ENCODE results near the gene ANKRD24.
A peak's percentile ranks its signal among the peaks of the same experiment; 100 is the strongest.

Gene ANKRD24

DNA sequence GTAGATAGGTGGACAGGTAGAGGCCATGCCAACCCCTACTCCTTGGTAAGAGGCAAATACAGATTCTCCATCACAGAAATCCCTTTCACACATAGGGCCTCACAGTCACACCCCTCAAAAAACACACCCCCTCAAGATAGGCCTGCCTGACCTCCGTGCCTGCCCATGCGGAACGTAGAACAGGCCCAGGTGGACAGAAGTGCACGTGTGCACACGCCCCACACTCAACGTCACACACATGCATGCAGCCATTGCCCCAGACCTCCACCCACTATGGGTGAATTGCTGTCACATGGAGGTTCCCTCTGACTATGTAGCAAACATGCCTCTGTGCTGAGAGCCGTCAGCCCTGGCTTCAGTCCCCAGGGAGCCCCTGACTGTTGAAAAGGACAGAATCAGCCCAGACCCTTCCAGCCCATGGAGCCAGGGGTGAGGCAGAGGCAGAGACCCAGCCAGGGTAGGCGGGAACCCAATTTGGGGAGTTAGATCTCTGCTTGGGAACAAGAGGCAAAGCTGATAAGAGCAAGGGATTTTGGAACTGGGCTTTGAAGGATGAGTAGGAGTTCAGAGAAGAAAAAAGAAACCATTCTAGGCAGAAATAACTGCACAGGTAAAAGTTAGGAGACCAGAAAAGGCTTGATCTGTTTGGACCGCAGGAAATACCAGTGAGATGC, 3.1 kb downstream of the ANKRD24 start:
- Histone ChIP-seq H3K27ac (ENCODE audit: low read depth, low read length) (no peak overlapping the region), H4K8ac (ENCODE audit: low read depth, low read length) (no peak overlapping the region), H3K36me3 (ENCODE audit: control insufficient read depth in 1 of 2, insufficient read depth in 2 of 2, low read length in 2 of 2) (peaks cover 3 to 4% of the 10 kb centered on the region in 2 experiments), H3K79me1 (ENCODE audit: low read length) (peaks cover 7% of the 10 kb centered on the region), H3K79me2 (ENCODE audit: control insufficient read depth, insufficient read depth, low read length, poor library complexity) (peaks cover 5% of the 10 kb centered on the region), H3K4ac (ENCODE audit: low read depth, low read length) (no peak overlapping the region), H3K9me3 (ENCODE audit: insufficient read depth, low read depth, low read length) (peaks cover 2% of the 10 kb centered on the region), H2BK120ac (ENCODE audit: insufficient read depth, low read length, poor library complexity) (no peak overlapping the region), H2BK12ac (ENCODE audit: low read length) (no peak overlapping the region), H3K4me2 (ENCODE audit: low read length) (no peak overlapping the region), H3K27me3 (ENCODE audit: insufficient read depth, low read length) (no peaks in the 10 kb centered on the region), H3K18ac (ENCODE audit: low read length) (no peak overlapping the region), H2BK5ac (ENCODE audit: low read depth, low read length, poor library complexity) (no peak overlapping the region), H4K12ac (ENCODE audit: low read depth, low read length) (no peak overlapping the region), H3K14ac (ENCODE audit: low read length) (no peak overlapping the region), H3K23ac (ENCODE audit: low read length) (no peak overlapping the region), H3K9ac (ENCODE audit: low read length) (peak overlapping the region; percentile 50), H3K4me3 (ENCODE audit: low read depth, low read length) (peak overlapping the region; percentile 43), H2AK5ac (ENCODE audit: low read length) (no peak overlapping the region), H4K91ac (ENCODE audit: low read depth, low read length) (no peak overlapping the region), H3K4me1 (ENCODE audit: control insufficient read depth in 1 of 2, insufficient read depth in 2 of 2, low read length in 2 of 2) (peaks cover 0 to 6% of the 10 kb centered on the region in 2 experiments), H2AFZ (ENCODE audit: insufficient read depth, low read length, poor library complexity) (no peak overlapping the region)
- WGBS (ENCODE audit: extremely low coverage, insufficient coverage, insufficient read length), result no CpG with 5 or more reads among the region's 9 CpGs
- no peak for DNase-seq

- Histone ChIP-seq H3K27me3 (ENCODE audit: insufficient read depth, low read length) (no peaks in the 10 kb centered on the region), H3K79me1 (ENCODE audit: low read length) (peaks cover 7% of the 10 kb centered on the region), H3K79me2 (ENCODE audit: control insufficient read depth, insufficient read depth, low read length, poor library complexity) (peaks cover 5% of the 10 kb centered on the region), H3K4me2 (ENCODE audit: low read length) (no peak overlapping the region), H4K12ac (ENCODE audit: low read depth, low read length) (no peak overlapping the region), H2BK12ac (ENCODE audit: low read length) (no peak overlapping the region), H2BK120ac (ENCODE audit: insufficient read depth, low read length, poor library complexity) (no peak overlapping the region), H3K14ac (ENCODE audit: low read length) (no peak overlapping the region), H3K23ac (ENCODE audit: low read length) (no peak overlapping the region), H4K8ac (ENCODE audit: low read depth, low read length) (peak overlapping the region; percentile 32), H3K27ac (ENCODE audit: low read depth, low read length) (no peak overlapping the region), H3K4me1 (ENCODE audit: control insufficient read depth in 1 of 2, insufficient read depth in 2 of 2, low read length in 2 of 2) (peaks cover 0 to 6% of the 10 kb centered on the region in 2 experiments), H2AK5ac (ENCODE audit: low read length) (no peak overlapping the region), H4K91ac (ENCODE audit: low read depth, low read length) (peak overlapping the region; percentile 29), H3K9me3 (ENCODE audit: insufficient read depth, low read depth, low read length) (peaks cover 2% of the 10 kb centered on the region), H3K36me3 (ENCODE audit: control insufficient read depth in 1 of 2, insufficient read depth in 2 of 2, low read length in 2 of 2) (no peaks in the 10 kb centered on the region), H2AFZ (ENCODE audit: insufficient read depth, low read length, poor library complexity) (no peak overlapping the region), H2BK5ac (ENCODE audit: low read depth, low read length, poor library complexity) (no peak overlapping the region), H3K9ac (ENCODE audit: low read length) (no peak overlapping the region), H3K4ac (ENCODE audit: low read depth, low read length) (no peak overlapping the region), H3K4me3 (ENCODE audit: low read depth, low read length) (no peak overlapping the region), H3K18ac (ENCODE audit: low read length) (no peak overlapping the region)
- no CpG with 5 or more reads among the region's 22 CpGs for WGBS (ENCODE audit: extremely low coverage, insufficient coverage, insufficient read length)
- peak; percentile 46 to 82 for DNase-seq
Measured at GRCh38 chr19:4186087-4186993, 3.9 kb downstream of the ANKRD24 start.

- Histone ChIP-seq H4K91ac (ENCODE audit: low read depth, low read length) (no peak overlapping the region), H3K79me1 (ENCODE audit: low read length) (no peaks in the 10 kb centered on the region), H3K4me2 (ENCODE audit: low read length) (no peak overlapping the region), H3K27ac (ENCODE audit: low read depth, low read length) (no peak overlapping the region), H2BK120ac (ENCODE audit: insufficient read depth, low read length, poor library complexity) (no peak overlapping the region), H3K9ac (ENCODE audit: low read length) (no peak overlapping the region), H3K4me1 (ENCODE audit: control insufficient read depth in 1 of 2, insufficient read depth in 2 of 2, low read length in 2 of 2) (peaks cover 0 to 2% of the 10 kb centered on the region in 2 experiments), H3K4me3 (ENCODE audit: low read depth, low read length) (no peak overlapping the region), H3K23ac (ENCODE audit: low read length) (no peak overlapping the region), H3K18ac (ENCODE audit: low read length) (no peak overlapping the region), H4K8ac (ENCODE audit: low read depth, low read length) (no peak overlapping the region), H3K4ac (ENCODE audit: low read depth, low read length) (no peak overlapping the region), H4K12ac (ENCODE audit: low read depth, low read length) (no peak overlapping the region), H2BK12ac (ENCODE audit: low read length) (no peak overlapping the region), H2AFZ (ENCODE audit: insufficient read depth, low read length, poor library complexity) (no peak overlapping the region), H3K27me3 (ENCODE audit: insufficient read depth, low read length) (no peaks in the 10 kb centered on the region), H3K79me2 (ENCODE audit: control insufficient read depth, insufficient read depth, low read length, poor library complexity) (no peaks in the 10 kb centered on the region), H3K9me3 (ENCODE audit: insufficient read depth, low read depth, low read length) (peaks cover 2% of the 10 kb centered on the region), H3K14ac (ENCODE audit: low read length) (no peak overlapping the region), H2BK5ac (ENCODE audit: low read depth, low read length, poor library complexity) (no peak overlapping the region), H2AK5ac (ENCODE audit: low read length) (no peak overlapping the region), H3K36me3 (ENCODE audit: control insufficient read depth in 1 of 2, insufficient read depth in 2 of 2, low read length in 2 of 2) (no peaks in the 10 kb centered on the region)
- WGBS (ENCODE audit: extremely low coverage, insufficient coverage, insufficient read length), result no CpG with 5 or more reads among the region's 10 CpGs
- DNase-seq, result no peak
Measured at GRCh38 chr19:4187313-4188122, 5.0 kb downstream of the ANKRD24 start.

- Histone ChIP-seq H3K27ac (ENCODE audit: low read depth, low read length) (no peak overlapping the region), H3K4ac (ENCODE audit: low read depth, low read length) (no peak overlapping the region), H3K79me2 (ENCODE audit: control insufficient read depth, insufficient read depth, low read length, poor library complexity) (no peaks in the 10 kb centered on the region), H3K36me3 (ENCODE audit: control insufficient read depth in 1 of 2, insufficient read depth in 2 of 2, low read length in 2 of 2) (no peaks in the 10 kb centered on the region), H2BK12ac (ENCODE audit: low read length) (no peak overlapping the region), H3K23ac (ENCODE audit: low read length) (no peak overlapping the region), H3K79me1 (ENCODE audit: low read length) (no peaks in the 10 kb centered on the region), H3K9me3 (ENCODE audit: insufficient read depth, low read depth, low read length) (peaks cover 2% of the 10 kb centered on the region), H3K4me1 (ENCODE audit: control insufficient read depth in 1 of 2, insufficient read depth in 2 of 2, low read length in 2 of 2) (no peaks in the 10 kb centered on the region), H3K9ac (ENCODE audit: low read length) (no peak overlapping the region), H4K12ac (ENCODE audit: low read depth, low read length) (no peak overlapping the region), H4K91ac (ENCODE audit: low read depth, low read length) (no peak overlapping the region), H4K8ac (ENCODE audit: low read depth, low read length) (no peak overlapping the region), H2BK120ac (ENCODE audit: insufficient read depth, low read length, poor library complexity) (no peak overlapping the region), H2AK5ac (ENCODE audit: low read length) (no peak overlapping the region), H3K18ac (ENCODE audit: low read length) (no peak overlapping the region), H3K4me3 (ENCODE audit: low read depth, low read length) (no peak overlapping the region), H2BK5ac (ENCODE audit: low read depth, low read length, poor library complexity) (no peak overlapping the region), H3K4me2 (ENCODE audit: low read length) (no peak overlapping the region), H3K14ac (ENCODE audit: low read length) (no peak overlapping the region), H3K27me3 (ENCODE audit: insufficient read depth, low read length) (no peaks in the 10 kb centered on the region), H2AFZ (ENCODE audit: insufficient read depth, low read length, poor library complexity) (no peak overlapping the region)
- no CpG with 5 or more reads among the region's 5 CpGs for WGBS (ENCODE audit: extremely low coverage, insufficient coverage, insufficient read length)
- DNase-seq, result no peak
Measured at GRCh38 chr19:4189641-4190040, 7.2 kb downstream of the ANKRD24 start.
